Transverse colon (tissue), 3 donors: ENCODE measurements around the gene VAV2.

Source experiments
- POLR2A ChIP-seq: fragments of 450-650 bp; IDR thresholded peaks from one replicate; pipeline ENCODE4 v1.6.1; 2016; ENCODE audit warnings: antibody characterized with exemption, mild to moderate bottlenecking, moderate library complexity
- POLR2AphosphoS5 ChIP-seq, 3 donors: sonication (generic); formaldehyde crosslinking; IDR thresholded peaks; one replicate each; pipeline ENCODE4 v1.6.1; 2016; ENCODE audit warnings: antibody characterized with exemption in 3 of 3

DNA sequence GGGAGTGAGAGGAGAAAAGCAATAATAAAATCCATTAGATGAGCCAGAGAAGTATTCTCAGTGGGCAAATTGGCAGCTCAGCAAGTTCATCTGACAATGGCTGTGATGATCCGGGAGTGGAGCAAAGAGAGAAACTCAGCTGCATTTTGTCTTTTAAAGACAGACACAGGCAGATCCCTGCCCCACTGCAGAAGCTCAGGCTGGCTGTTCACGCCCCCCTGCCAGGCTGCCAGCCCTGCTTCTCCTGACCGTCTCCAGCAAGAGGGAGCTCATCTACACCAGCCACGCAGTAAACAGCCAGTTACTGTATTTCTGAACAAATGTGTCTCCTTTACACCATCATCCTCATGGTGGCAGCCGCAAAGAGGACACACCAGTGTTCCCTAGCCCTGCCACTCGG, 139.7 kb downstream of the VAV2 start:
- TF ChIP-seq POLR2A, result no peak
- TF ChIP-seq POLR2AphosphoS5 (IDR thresholded peaks at IDR 0.05), result no peak
